A549 (cell line): ENCODE data around the gene TECTB. TPM values are rescaled to one million over a fixed set of nuclear protein-coding genes. Genes with fewer than 3 reads are reported as not detected.
A peak's percentile ranks its signal among the peaks of the same experiment; 100 is the strongest.

Source experiments
- ATAC-seq, 2 experiments: fragments of 200-7000 bp in 1 of 2; fragments of >200 bp in 1 of 2; cut with Nextera tagmentation in 1 of 2; cut with Tn5 transposase in 1 of 2; 3 replicates each; pipeline versions ENCODE4 v1.8.0 to v1.9.1; 2018 to 2020; ENCODE audit warnings: mild to moderate bottlenecking in 1 of 2, moderate library complexity in 1 of 2
- CTCF ChIA-PET: fragments of 300-600 bp; sonication (Branson Sonifier 250); formaldehyde crosslinking; extraction: SDS; loops from one replicate; lab custom pipeline; 2021; ENCODE audit warnings: antibody characterized with exemption, inconsistent platforms; lab: Yijun Ruan, JAX
- POLR2A ChIA-PET: fragments of 350-600 bp; formaldehyde crosslinking; extraction: SDS; loops from one replicate; lab custom pipeline; 2021; ENCODE audit warnings: antibody characterized with exemption, inconsistent platforms; lab: Yijun Ruan, JAX
- DNase-seq, 2 experiments: peaks; one replicate each; pipeline versions ENCODE4 v3.0.0 to v3.0.0-alpha.2; 2011 to 2016; ENCODE audit warnings: low read depth in 1 of 2, low spot score in 1 of 2
- FAIRE-seq: peaks from 2 replicates; lab custom pipeline; 2011; peaks lifted over from hg19 to GRCh38; lab: Jason Lieb, UNC
- H3K27ac ChIP-seq, 2 experiments: fragments of >200 bp; sonication (Bioruptor Twin); formaldehyde crosslinking; 3 replicates each; pipeline ENCODE4 v1.5.1; 2016 to 2017
- H3K4me1 ChIP-seq: fragments of >200 bp; sonication (Bioruptor Twin); formaldehyde crosslinking; 3 replicates; pipeline ENCODE4 v1.6.1; 2016
- H3K4me2 ChIP-seq: fragments of >200 bp; sonication (Bioruptor Twin); formaldehyde crosslinking; 3 replicates; pipeline ENCODE4 v1.6.1; 2016
- H3K4me3 ChIP-seq: fragments of >200 bp; sonication (Bioruptor Twin); formaldehyde crosslinking; 3 replicates; pipeline ENCODE4 v1.5.1; 2016
- H3K9me3 ChIP-seq: fragments of >200 bp; sonication (Bioruptor Twin); formaldehyde crosslinking; 3 replicates; pipeline ENCODE4 v1.6.1; 2016
- CBX2 ChIP-seq: fragments of 200-600 bp; sonication (generic); IDR thresholded peaks from 2 replicates; pipeline ENCODE4 v1.6.1; 2016; ENCODE audit warnings: low read depth, mild to moderate bottlenecking, borderline replicate concordance
- CBX8 ChIP-seq: fragments of 200-600 bp; sonication (generic); IDR thresholded peaks from 2 replicates; pipeline ENCODE4 v1.6.1; 2016
- CHD2 ChIP-seq: fragments of 150-350 bp; IDR thresholded peaks from 2 replicates; pipeline ENCODE4 v1.6.1; 2014; ENCODE audit warnings: low read length; ENCODE audit not compliant: partially characterized antibody
- CHD4 ChIP-seq: fragments of 200-600 bp; sonication (generic); IDR thresholded peaks from 2 replicates; pipeline ENCODE4 v1.6.1; 2016; ENCODE audit warnings: antibody characterized with exemption, mild to moderate bottlenecking, borderline replicate concordance
- FOXS1 ChIP-seq: fragments of 250-450 bp; sonication (Bioruptor Pico); IDR thresholded peaks from 2 replicates; pipeline ENCODE4 v1.5.0; 2020; ENCODE audit warnings: mild to moderate bottlenecking, moderate library complexity
- HDAC2 ChIP-seq: fragments of 200-600 bp; sonication (generic); IDR thresholded peaks from 2 replicates; pipeline ENCODE4 v1.6.1; 2016
- HEYL ChIP-seq: fragments of 250-450 bp; sonication (Bioruptor Pico); IDR thresholded peaks from 2 replicates; pipeline ENCODE4 v1.8.0; 2021; ENCODE audit warnings: mild to moderate bottlenecking, moderate library complexity
- MAFK ChIP-seq: fragments of 450-650 bp; IDR thresholded peaks from 2 replicates; pipeline ENCODE4 v1.6.1; 2014; ENCODE audit not compliant: partially characterized antibody
- MYC ChIP-seq: IDR thresholded peaks from 2 replicates; pipeline ENCODE4 v1.6.1; 2012; ENCODE audit warnings: mild to moderate bottlenecking, inconsistent platforms, low read length, improper control_type of control experiment, borderline replicate concordance
- NPAS2 ChIP-seq: fragments of 250-450 bp; sonication (Bioruptor Pico); IDR thresholded peaks from 2 replicates; pipeline ENCODE4 v1.8.0; 2022; ENCODE audit warnings: mild to moderate bottlenecking, moderate library complexity, borderline replicate concordance
- PHF8 ChIP-seq: fragments of 200-600 bp; sonication (generic); IDR thresholded peaks from 2 replicates; pipeline ENCODE4 v1.6.1; 2016; ENCODE audit warnings: low read depth, mild to moderate bottlenecking, antibody characterized with exemption, moderate library complexity, borderline replicate concordance
- POLR2A ChIP-seq: IDR thresholded peaks from 2 replicates; pipeline ENCODE4 v1.6.1; 2012; ENCODE audit warnings: mild to moderate bottlenecking, low read length
- POLR2AphosphoS2 ChIP-seq: conservative IDR thresholded peaks from 2 replicates; pipeline ENCODE4 v1.6.1; 2012; ENCODE audit warnings: low read length, improper control_type of control experiment, inconsistent platforms
- RAD21 ChIP-seq, 2 experiments: fragments of >200 bp in 1 of 2; sonication (Bioruptor Twin) in 1 of 2; formaldehyde crosslinking in 1 of 2; IDR thresholded peaks in 1 of 2; conservative IDR thresholded peaks in 1 of 2; 2 replicates in 1 of 2; 3 replicates in 1 of 2; pipeline ENCODE4 v1.6.1; 2012 to 2018; ENCODE audit warnings: inconsistent platforms in 1 of 2
- RARB ChIP-seq: fragments of 250-450 bp; sonication (Bioruptor Pico); IDR thresholded peaks from 2 replicates; pipeline ENCODE4 v1.8.0; 2021; ENCODE audit warnings: mild to moderate bottlenecking, moderate library complexity
- RNF2 ChIP-seq: fragments of 200-600 bp; sonication (generic); IDR thresholded peaks from 2 replicates; pipeline ENCODE4 v1.6.1; 2016; ENCODE audit warnings: low read depth, mild to moderate bottlenecking, antibody characterized with exemption, moderate library complexity, borderline replicate concordance
- SMC3 ChIP-seq: fragments of >200 bp; sonication (Bioruptor Twin); formaldehyde crosslinking; IDR thresholded peaks from 3 replicates; pipeline ENCODE4 v1.6.1; 2018; ENCODE audit warnings: inconsistent platforms
- TFCP2L1 ChIP-seq: fragments of 250-450 bp; sonication (Bioruptor Pico); IDR thresholded peaks from 2 replicates; pipeline ENCODE4 v1.5.0; 2021; ENCODE audit warnings: mild to moderate bottlenecking
- TP53 ChIP-seq: fragments of 250-450 bp; sonication (Bioruptor Pico); IDR thresholded peaks from 2 replicates; pipeline ENCODE4 v1.5.0; 2021; ENCODE audit warnings: mild to moderate bottlenecking, moderate library complexity
- ZSCAN20 ChIP-seq: fragments of 250-450 bp; sonication (Bioruptor Pico); IDR thresholded peaks from 2 replicates; pipeline ENCODE4 v1.8.0; 2022; ENCODE audit warnings: mild to moderate bottlenecking, moderate library complexity
- WGBS: methylation state at CpG from one replicate; pipeline ENCODE4 v1.1.6; 2017; ENCODE audit errors: missing lambda C conversion rate; 5-methylcytosine and 5-hydroxymethylcytosine counted together
- polyA plus RNA-seq, 4 experiments: library from polyadenylated mRNA; depleted of rRNA in 3 of 4; stranded (reverse); fragments of >200 nt; fragmentation: RNase III in 1 of 4; extraction: RNeasy Plus Mini Kit Qiagen cat#74134 plus additional on column Dnase treatment in 1 of 4; gene quantifications; 2 replicates in 3 of 4; 3 replicates in 1 of 4; pipeline ENCODE4 v1.2.3, GENCODE V29; 2011 to 2017
- TF ChIP-seq, protein P1 (sequence below): fragments of 200-600 bp; sonication (generic); IDR thresholded peaks from 2 replicates; pipeline ENCODE4 v1.6.1; 2016; ENCODE audit warnings: antibody characterized with exemption, mild to moderate bottlenecking, moderate library complexity
- TF ChIP-seq, protein P2 (sequence below): fragments of >200 bp; sonication (Bioruptor Twin); formaldehyde crosslinking; IDR thresholded peaks from 3 replicates; pipeline ENCODE4 v1.6.1; 2016
- TF ChIP-seq, protein P3 (sequence below): fragments of >200 bp; sonication (Bioruptor Twin); formaldehyde crosslinking; IDR thresholded peaks from 3 replicates; pipeline ENCODE4 v1.5.1; 2016

TECTB gene
- polyA plus RNA-seq, 2 of the 4 experiments (the other 2 are of a cell fraction), result not detected

DNA sequence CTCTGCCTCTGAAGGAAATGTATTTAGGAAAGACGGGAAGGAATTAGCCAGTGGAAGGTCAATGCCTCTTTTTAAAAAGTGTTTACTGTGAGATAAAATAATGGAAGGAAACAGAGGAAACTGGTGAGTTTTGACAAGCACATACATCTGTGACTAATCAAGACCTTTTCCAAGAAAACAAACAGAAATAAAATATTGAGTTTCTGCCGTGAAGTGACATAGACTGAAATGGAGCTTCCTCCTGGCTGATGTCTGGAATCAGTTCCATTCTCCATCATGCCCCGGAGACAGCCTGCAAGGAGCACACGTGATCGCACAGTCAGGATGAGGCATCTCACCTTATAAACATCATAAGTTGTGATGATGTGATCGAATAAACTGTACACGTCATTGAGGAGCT lies 30.7 kb downstream of the TECTB start:
- Histone ChIP-seq H3K27ac (no peak overlapping the region), H3K4me3 (no peak overlapping the region), H3K9me3 (no peaks in the 10 kb centered on the region), H3K4me1 (no peaks in the 10 kb centered on the region), H3K4me2 (no peak overlapping the region)
- CTCF ChIA-PET, result interaction anchor here (0.6 to 3.1 kb wide), 27 partner anchors 8 to 1573 kb away, joined by 3 to 21 read pairs (median 4); partner anchors contain the start of gene GPAM
- no peak for ATAC-seq
- FAIRE-seq, result no peak
- TF ChIP-seq FOXS1, result no peak
- no peak for TF ChIP-seq CHD2
- TF ChIP-seq, protein P1, sequence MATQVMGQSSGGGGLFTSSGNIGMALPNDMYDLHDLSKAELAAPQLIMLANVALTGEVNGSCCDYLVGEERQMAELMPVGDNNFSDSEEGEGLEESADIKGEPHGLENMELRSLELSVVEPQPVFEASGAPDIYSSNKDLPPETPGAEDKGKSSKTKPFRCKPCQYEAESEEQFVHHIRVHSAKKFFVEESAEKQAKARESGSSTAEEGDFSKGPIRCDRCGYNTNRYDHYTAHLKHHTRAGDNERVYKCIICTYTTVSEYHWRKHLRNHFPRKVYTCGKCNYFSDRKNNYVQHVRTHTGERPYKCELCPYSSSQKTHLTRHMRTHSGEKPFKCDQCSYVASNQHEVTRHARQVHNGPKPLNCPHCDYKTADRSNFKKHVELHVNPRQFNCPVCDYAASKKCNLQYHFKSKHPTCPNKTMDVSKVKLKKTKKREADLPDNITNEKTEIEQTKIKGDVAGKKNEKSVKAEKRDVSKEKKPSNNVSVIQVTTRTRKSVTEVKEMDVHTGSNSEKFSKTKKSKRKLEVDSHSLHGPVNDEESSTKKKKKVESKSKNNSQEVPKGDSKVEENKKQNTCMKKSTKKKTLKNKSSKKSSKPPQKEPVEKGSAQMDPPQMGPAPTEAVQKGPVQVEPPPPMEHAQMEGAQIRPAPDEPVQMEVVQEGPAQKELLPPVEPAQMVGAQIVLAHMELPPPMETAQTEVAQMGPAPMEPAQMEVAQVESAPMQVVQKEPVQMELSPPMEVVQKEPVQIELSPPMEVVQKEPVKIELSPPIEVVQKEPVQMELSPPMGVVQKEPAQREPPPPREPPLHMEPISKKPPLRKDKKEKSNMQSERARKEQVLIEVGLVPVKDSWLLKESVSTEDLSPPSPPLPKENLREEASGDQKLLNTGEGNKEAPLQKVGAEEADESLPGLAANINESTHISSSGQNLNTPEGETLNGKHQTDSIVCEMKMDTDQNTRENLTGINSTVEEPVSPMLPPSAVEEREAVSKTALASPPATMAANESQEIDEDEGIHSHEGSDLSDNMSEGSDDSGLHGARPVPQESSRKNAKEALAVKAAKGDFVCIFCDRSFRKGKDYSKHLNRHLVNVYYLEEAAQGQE, result no peak
- TF ChIP-seq TFCP2L1 (CRISPR knock-in tag), result no peak
- POLR2A ChIA-PET, result no interaction called here
- no peak for DNase-seq
- WGBS, result 50% methylated on average over 7 of the region's 7 CpGs

DNA sequence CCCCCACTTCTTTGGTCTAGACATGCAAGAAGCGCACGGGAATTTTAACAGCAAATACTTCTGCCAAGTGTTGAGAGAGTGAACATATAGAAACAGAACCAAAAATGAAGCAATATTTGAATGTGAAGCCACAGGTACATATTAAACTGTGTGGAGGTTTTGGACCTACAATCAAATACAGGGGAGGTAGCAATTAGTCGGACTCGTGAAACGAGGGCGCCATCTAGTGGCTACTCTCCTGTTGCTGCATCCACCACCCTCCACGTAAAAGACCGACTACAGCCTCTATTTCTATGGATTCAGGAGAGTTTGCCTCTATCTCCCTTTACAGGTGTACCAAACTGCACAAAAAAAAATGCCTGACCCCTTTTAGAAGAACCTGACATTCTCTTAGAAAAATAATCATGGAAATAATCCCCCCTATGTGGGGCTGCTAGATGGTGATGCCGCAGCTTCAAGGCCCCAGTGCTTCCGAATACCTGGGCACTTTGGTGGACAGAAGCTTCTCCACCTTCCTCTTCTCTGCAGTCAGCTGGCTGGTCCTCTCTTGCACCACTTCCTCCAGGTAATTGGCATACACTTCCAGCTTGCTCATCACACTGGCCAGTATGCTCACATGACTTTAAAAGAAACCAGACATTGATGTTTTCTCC lies 31.7 kb downstream of the TECTB start:
- FAIRE-seq (no peak), DNase-seq (peak; percentile 70 to 82), ATAC-seq (peak; percentile 92 to 98)
- Histone ChIP-seq H3K4me3 (no peak overlapping the region), H3K27ac (no peak overlapping the region), H3K4me1 (no peaks in the 10 kb centered on the region), H3K9me3 (no peaks in the 10 kb centered on the region), H3K4me2 (no peak overlapping the region)
- TF ChIP-seq NPAS2 (CRISPR knock-in tag) (no peak), SMC3 (peak; percentile 72), RAD21 (conservative IDR thresholded peaks at IDR 0.05 in 1 of 2, IDR thresholded peaks at IDR 0.05 in 1 of 2) (peak; percentile 89 to 90)
- TF ChIP-seq, protein P2, sequence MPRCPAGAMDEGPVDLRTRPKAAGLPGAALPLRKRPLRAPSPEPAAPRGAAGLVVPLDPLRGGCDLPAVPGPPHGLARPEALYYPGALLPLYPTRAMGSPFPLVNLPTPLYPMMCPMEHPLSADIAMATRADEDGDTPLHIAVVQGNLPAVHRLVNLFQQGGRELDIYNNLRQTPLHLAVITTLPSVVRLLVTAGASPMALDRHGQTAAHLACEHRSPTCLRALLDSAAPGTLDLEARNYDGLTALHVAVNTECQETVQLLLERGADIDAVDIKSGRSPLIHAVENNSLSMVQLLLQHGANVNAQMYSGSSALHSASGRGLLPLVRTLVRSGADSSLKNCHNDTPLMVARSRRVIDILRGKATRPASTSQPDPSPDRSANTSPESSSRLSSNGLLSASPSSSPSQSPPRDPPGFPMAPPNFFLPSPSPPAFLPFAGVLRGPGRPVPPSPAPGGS, result no peak
- TF ChIP-seq, protein P3, sequence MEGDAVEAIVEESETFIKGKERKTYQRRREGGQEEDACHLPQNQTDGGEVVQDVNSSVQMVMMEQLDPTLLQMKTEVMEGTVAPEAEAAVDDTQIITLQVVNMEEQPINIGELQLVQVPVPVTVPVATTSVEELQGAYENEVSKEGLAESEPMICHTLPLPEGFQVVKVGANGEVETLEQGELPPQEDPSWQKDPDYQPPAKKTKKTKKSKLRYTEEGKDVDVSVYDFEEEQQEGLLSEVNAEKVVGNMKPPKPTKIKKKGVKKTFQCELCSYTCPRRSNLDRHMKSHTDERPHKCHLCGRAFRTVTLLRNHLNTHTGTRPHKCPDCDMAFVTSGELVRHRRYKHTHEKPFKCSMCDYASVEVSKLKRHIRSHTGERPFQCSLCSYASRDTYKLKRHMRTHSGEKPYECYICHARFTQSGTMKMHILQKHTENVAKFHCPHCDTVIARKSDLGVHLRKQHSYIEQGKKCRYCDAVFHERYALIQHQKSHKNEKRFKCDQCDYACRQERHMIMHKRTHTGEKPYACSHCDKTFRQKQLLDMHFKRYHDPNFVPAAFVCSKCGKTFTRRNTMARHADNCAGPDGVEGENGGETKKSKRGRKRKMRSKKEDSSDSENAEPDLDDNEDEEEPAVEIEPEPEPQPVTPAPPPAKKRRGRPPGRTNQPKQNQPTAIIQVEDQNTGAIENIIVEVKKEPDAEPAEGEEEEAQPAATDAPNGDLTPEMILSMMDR, result peak; percentile 92
- CTCF ChIA-PET, result interaction anchor here (0.7 to 3.1 kb wide), 26 partner anchors 9 to 1706 kb away, joined by 3 to 21 read pairs (median 4); partner anchors contain the start of gene GPAM
- WGBS, result 23% methylated on average over 10 of the region's 10 CpGs
- POLR2A ChIA-PET, result no interaction called here

DNA sequence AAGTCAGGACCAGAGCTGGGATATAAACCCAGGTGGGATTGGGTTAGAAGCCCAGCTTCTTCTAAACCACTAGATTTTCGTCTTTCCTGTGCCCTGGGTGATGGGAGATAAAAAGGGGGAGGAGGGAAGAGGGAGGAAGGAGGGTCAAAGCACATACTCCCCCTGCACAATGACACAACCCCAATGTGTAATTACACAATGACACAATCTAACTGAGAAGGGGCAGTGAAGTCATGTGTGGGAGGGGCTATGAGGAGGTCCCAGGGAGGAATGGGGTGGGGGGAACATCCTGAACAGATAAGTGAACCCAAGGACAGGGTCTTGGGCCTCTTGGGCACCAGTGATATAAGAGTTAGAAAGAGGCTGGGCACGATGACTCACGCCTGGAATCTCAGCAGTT lies 44.5 kb downstream of the TECTB start:
- DNase-seq (no peak), ATAC-seq (no peak), FAIRE-seq (no peak)
- no peak overlapping the region for H3K4me3 ChIP-seq
- ChIA-PET POLR2A (no interaction called here), CTCF (interaction anchor here (0.9 to 1.0 kb wide), 2 partner anchors 11 to 12 kb away, joined by 3 read pairs; no protein-coding TSS in a partner anchor)
- 18% methylated on average over 3 of the region's 3 CpGs for WGBS
- no peaks in the 10 kb centered on the region for H3K4me1 ChIP-seq
- no peaks in the 10 kb centered on the region for H3K9me3 ChIP-seq
- H3K27ac ChIP-seq, result no peak overlapping the region
- no peak overlapping the region for H3K4me2 ChIP-seq
- TF ChIP-seq CHD4 (no peak), MYC (no peak), MAFK (no peak), RNF2 (no peak), HDAC2 (no peak), FOXS1 (no peak), CBX2 (no peak), HEYL (CRISPR knock-in tag) (no peak), POLR2A (no peak), CBX8 (no peak), POLR2AphosphoS2 (no peak), TP53 (CRISPR knock-in tag) (no peak), ZSCAN20 (CRISPR knock-in tag) (no peak), PHF8 (no peak), RARB (CRISPR knock-in tag) (no peak)
- TF ChIP-seq, protein P1, result no peak
